MCF 10A (cell line): Measurements from ENCODE around the gene BNC2. TPM values are rescaled to one million over a fixed set of nuclear protein-coding genes. Genes with fewer than 3 reads are reported as not detected.

Experiments used
- BruUV-seq: library from RNA; stranded (reverse); fragments of 400-500 nt; replicated peaks from 2 replicates; lab custom pipeline; 2021; lab: Mats Ljungman, UMichigan
- CTCF ChIA-PET: fragments of 300-600 bp; sonication (Branson Sonifier 250); formaldehyde crosslinking; extraction: SDS; loops from one replicate; lab custom pipeline; 2021; ENCODE audit warnings: antibody characterized with exemption, inconsistent platforms; lab: Yijun Ruan, JAX
- POLR2A ChIA-PET: fragments of 300-600, 350-650 bp; sonication (Branson Sonifier 250); formaldehyde crosslinking; extraction: SDS; loops from one replicate; lab custom pipeline; 2020; ENCODE audit warnings: antibody characterized with exemption, inconsistent platforms; lab: Yijun Ruan, JAX
- DNase-seq: peaks from one replicate; pipeline ENCODE4 v3.0.0-alpha.2; 2018; ENCODE audit not compliant: unreplicated experiment
- H3K27ac Mint-ChIP-seq: one replicate; pipeline ENCODE4 v1.8.0; 2022; ENCODE audit warnings: mild to moderate bottlenecking, low read depth, mixed read lengths; ENCODE audit not compliant: unreplicated experiment
- H3K27me3 Mint-ChIP-seq: one replicate; pipeline ENCODE4 v1.8.0; 2022; ENCODE audit warnings: mixed read lengths; ENCODE audit not compliant: insufficient read depth, unreplicated experiment
- H3K36me3 Mint-ChIP-seq: one replicate; pipeline ENCODE4 v1.8.0; 2022; ENCODE audit warnings: mild to moderate bottlenecking, moderate library complexity, mixed read lengths; ENCODE audit not compliant: insufficient read depth, unreplicated experiment
- H3K4me1 Mint-ChIP-seq: one replicate; pipeline ENCODE4 v1.8.0; 2022; ENCODE audit warnings: mixed read lengths; ENCODE audit not compliant: insufficient read depth, unreplicated experiment
- H3K4me3 Mint-ChIP-seq: one replicate; pipeline ENCODE4 v1.8.0; 2022; ENCODE audit warnings: mild to moderate bottlenecking, moderate library complexity, mixed read lengths; ENCODE audit not compliant: unreplicated experiment
- H3K9me3 Mint-ChIP-seq: one replicate; pipeline ENCODE4 v1.8.0; 2022; ENCODE audit warnings: mixed read lengths; ENCODE audit not compliant: unreplicated experiment
- intact Hi-C: fragments of 100-400 bp; cut with micrococcal nuclease; formaldehyde crosslinking; loops from 2 replicates; pipeline ENCODE4 v1.14.1; 2022
- total RNA-seq: library from RNA; stranded (reverse); gene quantifications from 2 replicates; pipeline ENCODE4 v1.2.3, GENCODE V29; 2022
- TF ChIP-seq, protein P1 (sequence below): fragments of 200-600 bp; IDR thresholded peaks from one replicate; pipeline ENCODE4 v1.8.0; 2022; ENCODE audit warnings: antibody characterized with exemption, mild to moderate bottlenecking; ENCODE audit not compliant: unreplicated experiment

The BNC2 gene
- total RNA-seq, 1 experiment from 2014 or later: not detected

DNA sequence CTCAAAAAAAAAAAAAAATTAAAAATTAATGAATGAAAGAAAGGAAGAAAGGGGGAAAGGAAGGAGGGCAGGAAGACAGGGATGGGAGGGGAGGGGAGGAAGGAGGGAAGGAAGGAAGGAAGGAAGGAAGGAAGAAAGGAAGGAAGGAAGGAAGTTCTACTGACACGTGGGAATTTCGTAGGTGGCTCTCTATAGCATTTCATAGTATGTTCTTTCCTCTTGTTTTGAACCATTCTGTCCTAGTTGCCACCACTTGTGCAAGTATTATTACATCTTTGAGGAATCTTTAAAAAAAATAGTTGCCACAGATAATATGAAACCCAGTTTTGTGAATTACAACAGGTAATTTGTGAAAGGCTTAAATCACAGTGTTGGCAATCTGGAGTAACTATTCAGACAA lies 253.8 kb downstream of the BNC2 start:
- no peaks in the 10 kb centered on the region for H3K27me3 Mint-ChIP-seq
- TF ChIP-seq, protein P1, sequence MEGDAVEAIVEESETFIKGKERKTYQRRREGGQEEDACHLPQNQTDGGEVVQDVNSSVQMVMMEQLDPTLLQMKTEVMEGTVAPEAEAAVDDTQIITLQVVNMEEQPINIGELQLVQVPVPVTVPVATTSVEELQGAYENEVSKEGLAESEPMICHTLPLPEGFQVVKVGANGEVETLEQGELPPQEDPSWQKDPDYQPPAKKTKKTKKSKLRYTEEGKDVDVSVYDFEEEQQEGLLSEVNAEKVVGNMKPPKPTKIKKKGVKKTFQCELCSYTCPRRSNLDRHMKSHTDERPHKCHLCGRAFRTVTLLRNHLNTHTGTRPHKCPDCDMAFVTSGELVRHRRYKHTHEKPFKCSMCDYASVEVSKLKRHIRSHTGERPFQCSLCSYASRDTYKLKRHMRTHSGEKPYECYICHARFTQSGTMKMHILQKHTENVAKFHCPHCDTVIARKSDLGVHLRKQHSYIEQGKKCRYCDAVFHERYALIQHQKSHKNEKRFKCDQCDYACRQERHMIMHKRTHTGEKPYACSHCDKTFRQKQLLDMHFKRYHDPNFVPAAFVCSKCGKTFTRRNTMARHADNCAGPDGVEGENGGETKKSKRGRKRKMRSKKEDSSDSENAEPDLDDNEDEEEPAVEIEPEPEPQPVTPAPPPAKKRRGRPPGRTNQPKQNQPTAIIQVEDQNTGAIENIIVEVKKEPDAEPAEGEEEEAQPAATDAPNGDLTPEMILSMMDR: no peak
- no peaks in the 10 kb centered on the region for H3K9me3 Mint-ChIP-seq
- intact Hi-C loops: no loop called here
- CTCF ChIA-PET: interaction anchor here (0.6 kb wide), 1 partner anchor 1131 kb away, joined by 3 read pairs; no protein-coding TSS in a partner anchor
- no peaks in the 10 kb centered on the region for H3K4me1 Mint-ChIP-seq
- H3K36me3 Mint-ChIP-seq: no peaks in the 10 kb centered on the region
- POLR2A ChIA-PET: no interaction called here
- H3K27ac Mint-ChIP-seq: no peak overlapping the region
- DNase-seq: no peak
- BruUV-seq: no TSS peak
- no peak overlapping the region for H3K4me3 Mint-ChIP-seq

DNA sequence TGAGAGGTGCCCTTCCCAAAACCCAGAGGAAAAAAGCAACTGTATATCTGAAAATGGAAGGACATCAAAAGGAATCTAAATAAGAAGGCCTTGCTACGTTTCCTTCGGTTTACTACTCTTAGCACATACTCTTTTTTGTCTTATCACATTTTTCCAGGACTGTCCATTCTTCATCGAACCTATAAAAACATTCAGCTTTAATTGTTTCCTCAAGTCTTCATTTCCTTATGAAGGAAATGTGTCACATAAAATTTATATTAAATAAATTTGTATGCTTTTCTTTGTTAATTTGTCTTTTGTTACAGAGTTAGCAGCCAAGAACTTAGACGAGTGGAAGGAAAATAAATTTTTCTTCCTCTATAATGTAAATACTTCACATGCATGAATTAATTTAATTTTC lies 255.0 kb downstream of the BNC2 start:
- no peaks in the 10 kb centered on the region for H3K27me3 Mint-ChIP-seq
- H3K4me1 Mint-ChIP-seq: no peaks in the 10 kb centered on the region
- no peak for DNase-seq
- POLR2A ChIA-PET: interaction anchor here (0.6 to 0.9 kb wide), 2 partner anchors 10 to 359 kb away, joined by 3 read pairs; no protein-coding TSS in a partner anchor
- no peak overlapping the region for H3K4me3 Mint-ChIP-seq
- TF ChIP-seq, protein P1: no peak
- no peak overlapping the region for H3K27ac Mint-ChIP-seq
- H3K9me3 Mint-ChIP-seq: no peaks in the 10 kb centered on the region
- intact Hi-C loops: no loop called here
- no TSS peak for BruUV-seq
- CTCF ChIA-PET: interaction anchor here (0.7 kb wide), 1 partner anchor 49 kb away, joined by 3 read pairs; no protein-coding TSS in a partner anchor
- H3K36me3 Mint-ChIP-seq: no peaks in the 10 kb centered on the region

DNA sequence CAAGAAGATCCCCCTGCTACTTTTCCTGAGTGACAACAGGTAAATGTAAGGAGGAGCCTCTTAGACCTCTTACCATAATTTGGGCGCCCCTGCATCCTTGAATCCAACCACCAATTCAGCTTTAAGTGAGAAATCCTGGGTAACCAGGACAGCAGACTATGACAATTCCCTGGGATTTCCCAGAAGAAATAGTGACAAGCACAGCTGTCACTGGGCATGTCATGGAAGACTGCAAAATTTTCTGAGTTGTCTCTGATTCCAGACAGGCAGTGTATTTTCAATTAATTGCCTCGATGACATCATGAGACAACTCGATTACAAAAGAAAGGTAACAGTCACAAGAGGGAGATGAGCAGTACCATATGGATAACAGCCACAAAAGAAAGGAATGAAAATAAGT lies 256.9 kb downstream of the BNC2 start:
- Mint-ChIP-seq H3K4me3 (no peak overlapping the region), H3K36me3 (peaks cover 6% of the 10 kb centered on the region), H3K4me1 (no peaks in the 10 kb centered on the region), H3K27ac (no peak overlapping the region), H3K27me3 (no peaks in the 10 kb centered on the region), H3K9me3 (no peaks in the 10 kb centered on the region)
- ChIA-PET CTCF (no interaction called here), POLR2A (no interaction called here)
- TF ChIP-seq, protein P1: no peak
- BruUV-seq: no TSS peak
- no peak for DNase-seq
- intact Hi-C loops: no loop called here

DNA sequence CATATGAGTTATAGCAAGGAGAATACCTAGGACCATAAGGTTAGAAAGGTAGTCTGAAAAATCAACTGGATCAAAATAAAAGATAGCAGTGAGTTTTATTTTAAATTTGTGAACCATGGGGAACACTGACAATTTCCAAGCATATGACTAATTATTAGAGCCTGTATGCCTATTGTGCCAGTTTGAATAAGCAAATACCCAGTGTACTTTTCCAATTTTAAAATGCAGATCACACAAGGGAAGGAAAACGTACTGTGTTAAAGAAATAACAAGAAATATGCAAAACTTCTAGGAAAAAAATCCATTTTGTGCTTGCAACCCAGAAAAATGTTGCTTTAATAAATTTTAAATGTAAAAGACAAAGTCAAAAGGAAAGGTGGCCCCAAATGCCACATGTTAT lies 257.4 kb downstream of the BNC2 start:
- CTCF ChIA-PET: no interaction called here
- no peaks in the 10 kb centered on the region for H3K27me3 Mint-ChIP-seq
- POLR2A ChIA-PET: no interaction called here
- intact Hi-C loops: no loop called here
- peaks cover 6% of the 10 kb centered on the region for H3K36me3 Mint-ChIP-seq
- BruUV-seq: no TSS peak
- TF ChIP-seq, protein P1: no peak
- no peak overlapping the region for H3K27ac Mint-ChIP-seq
- H3K4me1 Mint-ChIP-seq: no peaks in the 10 kb centered on the region
- no peak for DNase-seq
- no peaks in the 10 kb centered on the region for H3K9me3 Mint-ChIP-seq
- H3K4me3 Mint-ChIP-seq: no peak overlapping the region
